Retina (tissue), 1 donor: Measurements from ENCODE around the gene RBSN.

Experiments used
- DNase-seq: peaks from one replicate; pipeline ENCODE4 v3.0.0-alpha.2; 2016

The RBSN gene

GRCh38 chr3:15056676-15057404 lies 42.1 kb downstream of the RBSN start:
- no peak for DNase-seq

DNA sequence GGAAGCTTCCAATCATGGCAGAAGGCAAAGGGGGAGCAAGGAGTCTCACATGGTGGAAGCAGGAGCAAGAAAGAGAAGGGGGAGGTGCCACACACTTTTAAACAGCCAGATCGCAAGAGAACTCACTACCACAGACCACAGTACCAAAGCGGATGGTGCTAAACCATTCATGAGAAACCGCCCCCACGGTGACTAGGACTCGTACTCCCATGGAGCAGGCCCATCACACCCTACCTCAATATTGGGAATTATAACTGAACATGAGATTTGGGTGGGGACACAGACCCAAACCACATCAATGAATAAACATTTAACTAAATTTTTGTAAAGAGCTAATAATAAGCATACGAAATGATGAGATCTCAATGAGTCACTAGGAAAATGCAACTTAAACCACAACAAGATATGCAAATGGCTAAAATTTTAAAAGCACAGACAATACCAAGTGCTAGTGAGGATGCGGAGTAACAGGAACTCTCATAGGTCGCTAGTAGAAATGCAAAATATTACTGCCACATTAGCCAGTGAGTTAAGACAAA lies 43.9 kb downstream of the RBSN start:
- no peak for DNase-seq

DNA sequence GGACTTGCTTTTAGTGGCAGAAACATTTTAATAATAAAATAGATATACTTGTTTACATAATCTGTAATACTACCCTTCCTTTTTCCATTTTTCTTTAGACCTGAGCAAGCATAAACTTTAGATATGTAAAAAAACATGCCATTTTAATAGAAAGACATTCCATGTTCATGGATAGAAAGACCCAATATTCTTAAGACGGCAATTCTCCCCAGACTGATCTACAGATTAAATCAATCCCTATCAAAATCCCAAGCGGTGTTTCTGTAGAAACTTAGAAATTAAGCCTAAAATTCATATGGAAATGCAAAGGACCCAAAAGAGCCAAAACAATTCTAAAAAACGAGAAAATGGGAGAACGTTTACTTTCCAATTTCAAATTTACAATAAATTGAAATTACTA lies 45.4 kb downstream of the RBSN start:
- no peak for DNase-seq

DNA sequence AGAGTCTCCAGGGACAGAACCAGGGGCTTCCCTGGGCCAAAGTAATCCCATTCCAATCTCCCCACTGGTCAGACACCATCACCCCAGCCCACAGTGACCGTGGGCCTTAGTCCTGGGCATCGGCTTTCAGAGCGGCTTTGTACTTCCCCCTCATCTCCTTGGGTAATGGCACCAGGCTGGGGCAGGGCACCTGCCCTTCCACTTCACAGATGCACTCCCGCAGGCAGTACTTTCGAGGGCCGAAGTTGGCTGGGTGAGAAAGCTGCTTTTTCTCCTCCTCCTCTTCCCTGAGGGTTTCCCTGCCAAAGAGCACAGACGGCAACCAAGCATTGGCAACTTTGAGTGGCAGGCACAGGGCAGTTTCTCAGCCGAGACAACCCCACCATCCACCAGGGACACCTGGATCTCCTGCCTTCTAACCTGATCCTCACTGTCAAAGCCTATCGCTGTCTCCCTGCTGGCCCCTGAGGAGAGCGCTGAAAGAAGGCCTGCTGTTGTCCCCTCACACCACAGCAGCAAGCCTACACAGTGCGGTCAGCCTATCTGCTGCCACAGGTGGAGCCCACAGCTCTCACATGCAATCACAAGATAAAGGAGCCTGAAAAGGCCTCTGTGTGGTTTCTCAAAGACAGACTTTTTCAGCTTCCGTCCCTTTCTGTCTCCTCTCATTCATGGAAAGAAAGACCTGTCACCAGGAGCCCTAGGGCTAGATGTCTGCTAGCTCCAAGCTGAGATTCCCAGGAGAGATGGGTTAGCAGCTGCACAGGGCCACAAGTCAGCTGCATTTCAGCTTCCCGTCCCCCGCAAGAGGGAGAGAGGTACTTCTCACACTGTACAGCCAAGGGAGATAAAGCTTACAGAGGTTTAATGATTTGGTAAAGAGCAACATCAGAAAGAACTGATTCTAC lies 46.4 kb downstream of the RBSN start:
- DNase-seq, result peak; percentile 21

DNA sequence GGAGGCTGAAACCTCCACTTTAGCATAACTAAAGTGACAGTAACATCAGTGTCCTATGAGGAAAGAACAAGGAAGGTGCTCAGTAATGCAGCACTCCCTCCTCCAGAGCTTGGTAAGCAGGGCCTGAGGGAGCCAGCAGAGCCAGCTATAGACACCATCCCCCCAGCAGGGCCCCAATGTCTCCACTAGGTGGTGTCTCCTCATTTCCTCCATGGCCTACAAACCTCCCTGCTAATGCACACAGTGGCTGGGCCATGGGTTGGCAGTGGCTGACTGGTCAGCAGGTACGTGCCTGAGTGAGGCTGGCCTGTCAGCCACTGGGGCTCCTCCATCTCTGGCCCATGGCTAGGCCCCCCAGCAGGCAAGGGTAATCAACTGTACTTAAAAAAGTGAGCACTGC lies 47.4 kb downstream of the RBSN start:
- DNase-seq, result peak; percentile 32

DNA sequence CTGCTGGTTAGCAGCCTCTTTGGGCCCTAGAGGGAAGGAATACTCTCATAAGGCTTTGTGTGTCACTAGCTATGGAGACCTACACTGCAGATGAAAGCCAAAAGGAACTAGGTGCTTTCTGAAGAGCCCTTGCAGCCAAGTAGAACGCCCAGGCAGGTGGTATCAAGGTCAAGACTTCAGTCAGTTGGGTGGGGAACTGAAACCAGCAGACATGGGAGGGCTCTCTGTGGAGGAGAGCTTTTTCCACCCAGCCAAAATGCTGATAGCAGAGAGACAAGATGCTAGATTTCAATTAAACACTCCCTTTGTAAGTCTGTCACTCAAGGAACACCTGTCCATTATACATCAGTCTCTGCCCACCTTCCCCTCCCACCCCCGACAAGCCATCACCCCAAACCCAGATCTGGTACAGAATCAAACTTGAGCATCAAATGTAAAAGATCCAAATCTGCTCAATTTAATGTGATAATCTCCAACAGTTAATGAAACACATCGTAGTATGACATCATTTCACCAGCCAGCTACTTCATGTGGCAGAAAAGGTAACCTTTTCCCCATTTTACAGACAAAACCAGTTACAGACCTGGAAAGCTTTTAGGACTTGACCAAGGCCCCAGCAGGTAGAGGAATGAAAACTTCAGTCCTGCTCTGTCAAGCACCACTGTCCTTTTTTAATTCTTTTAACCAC lies 48.4 kb downstream of the RBSN start:
- DNase-seq, result no peak

DNA sequence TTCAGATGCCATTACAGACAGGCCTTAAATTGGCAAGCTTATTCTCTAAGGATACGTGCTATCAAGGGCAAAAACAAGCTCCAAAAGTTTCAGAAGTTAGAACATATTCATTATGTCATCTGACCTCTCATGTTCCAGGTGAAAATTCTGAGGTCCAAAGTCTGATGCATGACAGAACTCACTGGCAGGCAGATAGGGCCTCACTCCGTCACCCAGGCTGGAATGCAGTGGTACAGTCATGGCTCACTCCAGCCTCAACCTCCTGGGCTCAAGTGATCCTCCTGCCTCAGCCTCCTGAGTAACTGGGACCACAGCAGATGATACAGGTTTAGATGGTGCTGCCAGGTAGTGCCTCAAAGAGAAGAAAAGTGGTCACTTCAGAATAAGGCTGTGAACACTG lies 49.4 kb downstream of the RBSN start:
- no peak for DNase-seq

DNA sequence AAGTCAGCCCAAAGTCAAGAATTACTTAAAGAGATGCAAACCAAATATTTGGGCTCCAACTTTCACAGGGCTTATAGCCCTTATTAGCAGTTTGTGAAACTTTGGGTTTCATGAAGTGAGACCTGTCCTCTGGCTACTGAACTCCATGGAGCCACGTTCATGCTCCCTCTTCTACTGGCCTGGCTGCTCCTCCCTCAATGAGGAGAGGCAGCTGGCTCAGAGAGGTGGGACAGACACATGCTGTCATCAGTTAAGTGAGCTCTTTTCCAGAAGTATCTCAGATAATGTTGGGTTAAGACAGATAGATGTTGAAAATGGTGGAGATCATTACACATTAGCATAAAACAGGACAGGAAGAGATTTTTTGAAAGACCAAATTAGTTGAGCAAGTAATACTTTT lies 53.3 kb downstream of the RBSN start:
- DNase-seq, result no peak

DNA sequence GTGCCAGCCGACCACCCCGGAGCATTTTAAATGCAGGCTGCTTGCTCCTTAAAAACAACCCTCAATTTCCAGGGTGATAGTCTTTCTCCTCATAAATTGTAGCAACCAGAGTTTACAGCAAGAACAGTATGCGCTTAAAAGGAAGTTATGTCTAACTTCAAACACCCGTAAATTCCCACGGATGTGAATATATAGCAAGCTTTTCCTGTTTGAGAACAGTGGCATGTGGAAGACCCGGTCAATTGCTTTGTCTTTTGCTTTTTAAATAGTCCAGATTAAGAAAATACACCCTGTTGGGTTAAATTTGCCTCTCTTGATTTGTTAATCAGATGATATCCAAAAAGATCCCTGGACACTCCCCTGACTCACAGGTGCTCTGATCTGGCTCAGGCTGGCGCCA lies 54.6 kb downstream of the RBSN start:
- DNase-seq, result no peak

- no peak for DNase-seq
These were observed 55.4 kb downstream of the RBSN start for GRCh38 chr3:15043408-15044171.

DNA sequence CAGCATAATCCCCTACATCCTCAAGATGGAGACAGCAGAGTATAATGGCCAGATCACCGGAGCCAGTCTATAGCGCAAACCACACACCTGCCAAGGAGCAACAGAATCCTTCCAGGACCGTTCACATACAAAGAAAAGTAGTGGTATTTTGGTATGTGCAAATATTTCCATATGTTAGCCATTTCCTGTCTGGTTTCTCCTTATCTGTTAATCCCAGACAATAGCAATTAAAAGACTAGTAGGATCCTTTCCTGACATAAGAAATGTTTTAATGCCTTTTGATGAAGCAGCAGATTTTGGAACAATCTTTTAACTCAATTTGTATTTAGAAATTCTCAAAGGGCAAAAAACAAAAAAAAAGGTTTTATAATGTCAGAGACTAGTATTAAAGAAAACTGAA lies 56.0 kb downstream of the RBSN start:
- DNase-seq, result no peak

DNA sequence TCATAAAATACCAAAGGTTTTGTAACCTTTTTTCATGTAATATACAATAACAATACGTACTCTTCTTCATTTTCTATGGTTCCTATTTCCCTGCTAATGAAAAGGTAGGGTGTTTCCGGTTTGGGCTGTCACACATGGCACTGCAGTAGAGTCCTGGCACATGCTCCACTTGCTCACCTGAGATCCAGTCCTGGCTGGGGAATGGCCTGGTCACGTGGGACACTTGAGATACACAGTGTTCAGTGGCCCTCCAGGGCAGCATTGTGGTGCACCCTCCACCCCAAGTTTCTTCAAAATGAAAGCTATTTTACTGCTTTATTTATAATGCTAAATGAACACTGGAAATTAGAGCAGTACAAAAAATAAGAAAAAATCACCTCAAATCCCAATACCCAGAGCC lies 57.0 kb downstream of the RBSN start:
- no peak for DNase-seq

GRCh38 chr3:15040844-15041243 lies 58.1 kb downstream of the RBSN start:
- DNase-seq, result no peak

DNA sequence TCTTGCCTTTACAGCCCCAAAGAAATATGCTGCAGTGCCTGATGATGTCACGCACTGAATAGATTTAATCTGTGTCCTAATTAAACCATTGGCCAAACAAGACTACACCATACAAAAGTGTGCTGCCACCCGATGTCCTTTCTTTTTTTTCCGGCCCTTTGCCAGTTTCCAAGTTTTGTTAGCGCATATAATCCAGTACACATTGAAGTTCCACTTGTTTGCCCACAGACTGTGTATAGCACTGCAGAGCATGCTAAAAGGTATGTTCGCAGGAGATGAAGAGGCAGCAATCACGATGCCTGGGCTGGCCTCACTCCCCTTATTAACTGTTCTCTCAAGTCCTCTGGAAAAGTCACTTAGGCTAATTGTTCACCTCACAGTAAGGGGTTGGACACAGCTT lies 60.6 kb downstream of the RBSN start:
- no peak for DNase-seq

- DNase-seq, result no peak
These were observed 65.8 kb downstream of the RBSN start for GRCh38 chr3:15033103-15033502.

GRCh38 chr3:15032650-15033049 lies 66.3 kb downstream of the RBSN start:
- DNase-seq, result no peak

GRCh38 chr3:15029625-15030024 lies 69.3 kb downstream of the RBSN start:
- DNase-seq, result no peak

DNA sequence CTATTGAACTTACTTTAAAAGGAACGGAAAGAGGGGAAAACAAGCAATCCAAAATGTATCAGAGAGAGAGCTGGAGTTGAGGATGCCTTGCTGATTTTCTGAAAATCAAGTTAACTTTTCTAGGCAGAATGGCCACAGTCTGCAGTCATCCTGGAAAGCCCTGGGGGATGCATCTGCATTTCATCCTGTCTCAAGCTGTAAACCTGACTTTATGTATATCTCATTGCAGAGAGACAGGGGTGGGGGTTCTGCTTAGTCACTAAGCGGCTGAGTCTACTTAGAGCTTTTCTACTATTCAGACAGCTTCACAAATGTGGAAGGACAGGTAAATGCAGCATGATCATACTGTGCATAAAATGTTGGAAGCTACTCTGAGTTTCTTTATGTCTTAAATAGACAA lies 75.2 kb downstream of the RBSN start:
- no peak for DNase-seq

DNA sequence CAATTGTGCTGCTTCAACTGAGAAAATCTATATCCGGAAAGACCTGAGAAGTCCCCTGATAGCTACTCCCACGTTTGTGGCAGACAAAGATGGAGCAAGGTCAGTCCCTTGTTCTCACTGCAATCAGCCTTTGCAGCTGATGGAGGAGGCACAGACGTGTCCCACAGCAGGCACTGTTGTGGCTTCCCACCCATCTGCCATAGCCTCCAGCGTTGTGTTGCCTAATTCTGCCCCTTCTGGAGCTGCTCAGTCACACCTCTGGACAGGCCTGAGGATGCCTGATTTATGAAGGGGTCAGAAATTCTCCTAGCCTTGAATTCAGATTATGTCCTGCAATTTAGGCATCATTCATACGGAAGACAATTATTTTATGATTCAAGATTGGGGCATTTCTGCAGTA lies 75.7 kb downstream of the RBSN start:
- peak; percentile 5 for DNase-seq
